HS-27A (cell line): ENCODE measurements around the gene SP2.
"Not testable (repeated sequence)": the region's sequence is repeated elsewhere in the genome, so short reads cannot be mapped to it uniquely, and the experiment has no call there.

Experiments
- DNase-seq: peaks from one replicate; pipeline ENCODE4 v3.0.0-alpha.2; 2012; ENCODE audit warnings: low read depth, missing footprints

Gene SP2

DNA sequence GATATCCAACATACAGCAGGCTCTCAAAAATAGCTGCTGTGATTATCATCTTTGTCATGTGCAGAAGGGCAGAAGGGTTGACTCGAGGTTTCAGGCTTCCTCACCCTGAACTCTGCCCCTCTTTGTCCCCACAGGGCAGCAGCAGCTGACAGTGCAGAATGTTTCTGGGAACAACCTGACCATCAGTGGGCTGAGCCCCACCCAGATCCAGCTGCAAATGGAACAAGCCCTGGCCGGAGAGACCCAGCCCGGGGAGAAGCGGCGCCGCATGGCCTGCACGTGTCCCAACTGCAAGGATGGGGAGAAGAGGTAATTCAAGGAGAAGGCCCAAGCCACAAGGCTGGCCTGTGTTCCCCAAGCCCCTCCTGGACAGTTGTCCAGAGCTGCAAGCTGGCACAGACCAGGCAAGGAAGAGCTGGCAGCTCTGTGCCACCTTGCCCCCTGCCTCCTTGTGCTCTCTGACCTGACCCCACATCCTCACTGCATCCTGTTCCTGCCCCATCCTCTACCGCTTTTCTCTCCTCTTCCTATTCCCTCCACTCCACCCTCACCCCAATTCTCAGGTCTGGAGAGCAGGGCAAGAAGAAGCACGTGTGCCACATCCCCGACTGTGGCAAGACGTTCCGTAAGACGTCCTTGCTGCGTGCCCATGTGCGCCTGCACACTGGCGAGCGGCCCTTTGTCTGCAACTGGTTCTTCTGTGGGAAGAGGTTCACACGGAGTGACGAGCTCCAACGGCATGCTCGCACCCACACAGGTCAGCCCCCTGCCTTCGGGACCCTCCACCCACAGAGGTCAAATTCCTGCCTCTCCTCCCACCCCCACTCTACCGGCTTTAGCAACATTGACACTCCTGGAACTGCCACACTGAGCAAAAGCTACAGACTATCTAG lies 29.0 kb downstream of the SP2 start:
- DNase-seq = no peak

DNA sequence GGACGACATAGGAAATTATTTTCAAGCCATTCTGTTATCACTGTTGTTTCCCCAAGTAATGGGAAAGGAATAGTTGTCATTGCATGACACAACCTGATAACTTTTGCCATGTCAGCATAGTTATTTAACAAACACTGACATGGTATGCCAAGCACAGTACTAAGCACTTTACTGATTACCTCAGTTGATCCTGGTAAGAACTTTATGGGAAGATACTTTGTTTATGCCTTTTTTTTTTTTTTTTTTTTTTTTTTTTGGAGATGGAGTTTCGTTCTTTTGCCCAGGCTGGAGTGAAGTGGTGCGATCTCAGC lies 29.6 kb downstream of the SP2 start:
- DNase-seq = no peak

DNA sequence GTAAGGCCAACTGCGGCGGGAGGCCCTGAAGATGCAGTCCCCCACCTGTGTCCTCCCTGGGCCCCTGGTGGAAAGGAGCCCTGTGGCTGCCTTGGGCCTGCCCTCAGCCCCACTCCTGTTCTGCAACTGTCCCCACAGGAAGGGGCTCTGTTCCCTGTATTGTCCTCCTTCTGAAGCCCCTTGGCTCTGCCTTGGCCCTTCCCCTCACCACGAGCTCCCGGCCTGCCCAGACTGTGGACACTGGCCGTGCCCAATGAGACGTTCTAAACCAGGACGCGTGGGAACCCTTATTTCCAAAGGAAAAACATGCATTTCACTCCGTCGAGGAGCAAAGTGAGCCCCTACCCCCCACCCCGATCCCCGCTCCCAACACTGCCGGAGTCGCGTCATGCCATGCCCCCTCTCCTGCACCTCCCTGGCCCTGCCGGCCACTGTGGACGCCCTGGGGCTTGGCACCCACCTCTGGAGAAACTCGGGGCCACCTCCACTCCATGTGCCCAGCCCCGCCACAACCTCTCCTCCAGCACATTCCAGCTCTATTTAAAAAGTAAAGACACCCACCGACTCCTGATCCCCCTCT lies 31.9 kb downstream of the SP2 start:
- no peak for DNase-seq

DNA sequence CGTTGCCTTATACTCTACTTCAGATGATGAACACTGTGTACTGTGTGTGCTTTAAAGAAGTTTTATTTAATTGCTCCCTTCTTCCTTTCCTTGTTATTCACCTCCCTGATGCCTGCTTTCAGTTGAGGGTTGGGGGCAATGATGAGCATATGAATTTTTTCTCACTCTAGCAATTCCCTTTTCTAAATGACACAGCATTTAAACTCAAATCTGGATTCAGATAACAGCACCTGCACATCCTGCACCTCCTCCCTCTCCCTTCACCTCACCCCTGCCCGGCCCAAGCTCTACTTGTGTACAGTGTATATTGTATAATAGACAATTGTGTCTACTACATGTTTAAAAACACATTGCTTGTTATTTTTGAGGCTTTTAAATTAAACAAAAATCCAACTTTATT lies 32.4 kb downstream of the SP2 start:
- no peak for DNase-seq

DNA sequence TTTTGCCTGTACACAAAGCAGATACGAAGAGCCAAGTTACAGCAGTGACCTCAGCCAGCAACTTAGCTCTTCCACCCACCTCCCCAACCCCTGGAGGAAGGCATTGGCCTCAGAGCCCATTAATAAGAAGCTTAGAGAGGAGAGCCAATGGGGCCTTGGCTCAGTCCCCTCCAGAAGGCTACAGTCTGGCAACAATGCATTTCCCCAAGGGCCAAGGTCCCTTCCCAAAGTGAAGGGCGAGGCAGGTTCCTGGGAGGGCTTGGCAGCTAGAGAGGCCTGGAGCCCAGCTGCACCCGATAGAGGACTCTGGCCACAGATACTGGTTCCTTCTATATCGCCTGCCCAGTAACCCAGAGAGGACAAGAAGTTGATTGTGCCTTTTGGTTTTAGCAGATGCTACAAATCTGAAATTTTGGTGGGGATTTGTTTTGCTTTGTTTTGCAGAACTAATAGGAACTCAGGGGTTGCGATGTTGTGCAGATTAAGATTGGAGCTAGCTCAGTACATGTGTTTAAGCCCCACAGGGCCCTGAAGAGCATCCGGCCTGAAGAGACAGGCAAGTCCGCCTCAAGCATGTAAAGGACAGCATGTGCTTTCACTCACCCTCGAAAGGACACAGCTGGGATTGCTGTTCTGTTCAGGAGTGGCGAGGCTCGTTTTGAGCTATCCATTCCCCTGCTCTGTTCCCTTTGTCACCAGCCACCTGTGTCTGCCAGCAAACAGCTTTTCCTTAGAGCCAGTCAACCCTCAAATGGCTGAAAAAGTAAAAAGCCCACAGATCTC lies 33.4 kb downstream of the SP2 start:
- no peak for DNase-seq

DNA sequence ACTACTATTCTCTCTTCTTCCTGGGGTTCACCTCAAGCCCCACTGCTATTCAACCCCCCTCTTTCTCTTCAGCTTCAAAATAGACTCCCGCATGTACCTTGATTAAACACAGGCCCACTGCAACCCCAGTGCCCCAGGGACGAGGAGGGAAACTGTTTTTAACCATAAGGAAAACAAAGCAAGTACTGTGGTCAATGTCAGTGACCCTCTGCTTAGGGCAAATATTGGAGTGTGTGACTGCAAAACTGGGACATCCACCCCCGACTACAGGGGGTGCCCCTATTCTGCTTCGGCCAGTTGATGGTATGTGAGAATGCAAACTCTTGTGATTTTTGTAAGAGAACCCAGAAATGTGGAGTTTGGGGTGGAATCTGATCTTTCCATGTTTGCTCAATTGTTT lies 35.8 kb downstream of the SP2 start:
- no peak for DNase-seq

DNA sequence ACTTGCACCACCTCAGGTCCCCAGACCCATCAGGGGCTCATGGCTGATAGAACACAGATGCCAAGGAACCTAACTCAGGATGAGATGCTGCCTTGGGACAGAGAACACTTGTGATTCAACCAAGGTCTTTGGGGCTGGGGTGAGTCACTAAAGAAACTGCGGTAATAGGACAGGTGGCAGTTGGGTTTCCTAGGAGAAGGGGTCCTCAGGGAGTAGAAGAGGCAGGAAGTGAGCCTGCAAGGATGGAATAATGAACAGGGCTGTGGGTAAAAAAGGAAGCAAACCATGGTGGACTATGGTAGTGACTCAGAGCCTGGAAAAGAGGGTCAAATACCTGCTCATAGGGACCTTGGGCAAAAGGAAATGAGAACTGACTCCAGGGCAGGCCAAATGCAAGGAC lies 38.8 kb downstream of the SP2 start:
- DNase-seq = peak; percentile 26

DNA sequence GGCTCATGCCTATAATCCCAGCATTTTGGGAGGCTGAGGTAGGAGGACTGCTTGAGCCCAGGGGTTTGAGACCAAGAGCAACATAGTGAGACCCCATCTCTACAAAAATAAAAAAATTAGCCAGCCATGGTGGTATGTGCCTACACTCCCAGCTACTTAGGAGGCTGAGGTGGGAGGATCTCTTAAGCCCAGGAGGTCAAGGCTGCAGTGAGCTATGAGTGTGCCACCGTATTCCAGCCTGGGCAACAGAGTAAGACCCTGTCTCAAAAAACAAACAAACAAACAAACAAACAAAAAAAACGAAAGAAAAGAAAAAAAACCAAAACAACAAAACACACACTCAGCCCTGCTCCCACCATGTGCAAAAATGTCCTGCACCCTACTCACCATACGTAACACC lies 39.4 kb downstream of the SP2 start:
- not testable (repeated sequence) for DNase-seq

DNA sequence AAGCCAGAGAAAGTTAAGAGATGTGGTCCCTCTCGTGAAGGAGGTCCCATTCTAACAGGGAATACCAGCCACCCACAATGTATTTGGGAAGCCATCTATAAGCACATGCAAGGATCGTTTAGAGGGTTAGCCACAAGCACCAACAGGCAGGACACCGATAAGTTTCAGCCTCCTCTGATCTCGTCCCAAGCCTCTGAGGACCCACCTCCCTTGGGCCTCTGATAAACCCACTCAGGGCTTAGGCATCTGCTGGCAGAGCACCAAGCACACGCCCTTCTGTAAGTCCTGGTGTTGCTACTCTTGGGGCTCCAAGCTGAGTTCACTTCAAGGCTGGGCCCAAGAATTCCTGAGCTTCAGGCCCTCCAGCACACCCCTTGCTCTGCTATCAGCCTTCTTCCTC lies 39.9 kb downstream of the SP2 start:
- DNase-seq = peak; percentile 97

DNA sequence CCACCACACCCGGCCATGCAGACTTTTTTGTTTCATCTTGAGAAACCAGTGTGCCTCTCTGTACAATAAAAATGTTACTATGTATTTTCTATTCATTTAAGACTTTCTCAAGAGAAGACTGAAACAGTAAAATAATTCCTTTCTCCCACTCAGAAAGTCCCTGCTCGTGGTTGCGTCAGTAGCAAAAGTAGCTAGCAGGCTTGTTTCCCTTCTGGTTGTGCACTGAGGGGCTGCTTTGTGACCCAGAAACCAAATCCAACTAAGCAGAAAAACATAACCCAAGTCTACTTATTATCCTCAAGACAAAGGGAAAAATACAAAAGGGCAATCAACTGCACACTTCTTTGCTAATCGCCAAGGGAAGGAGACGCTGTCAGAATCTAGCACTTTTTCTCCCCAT lies 41.9 kb downstream of the SP2 start:
- no peak for DNase-seq

DNA sequence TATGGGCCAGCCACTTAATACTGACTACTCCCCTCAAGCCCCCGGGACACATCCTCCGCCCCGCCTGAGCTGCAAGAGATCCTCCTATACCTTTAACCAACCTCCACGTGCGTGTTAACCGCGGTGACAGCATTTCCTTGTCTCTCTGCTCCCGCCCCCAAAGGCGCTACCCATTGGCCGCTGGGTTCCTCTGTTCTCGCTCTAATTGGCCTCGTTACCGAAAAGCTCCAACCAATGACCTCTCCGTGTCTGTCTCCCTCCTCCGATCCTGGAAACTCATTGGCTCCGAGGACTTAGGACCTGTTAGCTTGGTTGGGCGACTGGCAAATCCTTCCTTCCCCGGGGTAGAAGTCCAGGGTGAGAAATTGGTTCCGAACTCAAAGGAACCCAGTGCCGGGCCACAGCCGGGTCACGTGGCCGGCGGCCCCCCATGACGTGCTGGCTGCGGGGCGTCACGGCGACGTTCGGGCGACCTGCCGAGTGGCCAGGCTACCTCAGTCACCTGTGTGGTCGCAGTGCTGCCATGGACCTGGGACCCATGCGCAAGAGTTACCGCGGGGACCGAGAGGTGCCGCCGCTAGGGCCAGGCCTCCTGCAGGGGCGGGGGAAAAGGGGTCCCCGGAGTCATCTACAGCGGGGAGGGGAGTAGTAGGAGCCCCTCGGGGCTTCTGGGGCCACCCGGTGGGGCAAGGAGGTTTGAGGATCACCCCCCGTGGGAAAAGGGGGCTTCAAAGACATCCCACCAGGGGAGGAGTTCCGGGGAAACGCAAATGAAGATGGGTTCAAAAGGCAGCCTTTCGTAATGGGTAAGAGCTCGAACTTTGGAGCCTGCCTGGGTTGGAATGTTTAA lies 45.4 kb downstream of the SP2 start, which contains the start of gene PNPO:
Gene PNPO, plus strand, starts transcription at position 326 of the 850 bp plus-strand sequence. Its CDS starts 105 bp downstream, at position 431.
- peak; percentile 99 for DNase-seq

DNA sequence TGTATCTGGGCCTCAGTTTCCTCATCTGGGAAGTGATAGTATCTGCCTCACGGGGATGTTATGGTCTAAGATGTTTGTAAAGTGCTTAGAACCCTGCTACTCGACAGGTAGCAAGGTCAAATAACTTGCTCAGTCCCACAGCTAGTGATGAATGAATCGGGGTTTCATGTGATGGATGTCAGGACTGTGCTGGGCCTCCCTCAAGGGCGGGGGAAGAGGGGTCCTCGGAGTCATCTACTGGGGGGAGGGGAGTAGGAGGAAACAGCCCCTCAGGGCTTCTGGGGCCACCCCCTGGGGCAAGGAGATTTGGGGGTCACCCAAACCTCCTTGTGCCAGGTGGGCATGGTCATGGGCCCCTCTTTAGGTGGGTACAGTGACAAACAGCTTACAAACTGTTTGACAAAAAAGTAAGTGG lies 46.1 kb downstream of the SP2 start:
- DNase-seq = no peak

DNA sequence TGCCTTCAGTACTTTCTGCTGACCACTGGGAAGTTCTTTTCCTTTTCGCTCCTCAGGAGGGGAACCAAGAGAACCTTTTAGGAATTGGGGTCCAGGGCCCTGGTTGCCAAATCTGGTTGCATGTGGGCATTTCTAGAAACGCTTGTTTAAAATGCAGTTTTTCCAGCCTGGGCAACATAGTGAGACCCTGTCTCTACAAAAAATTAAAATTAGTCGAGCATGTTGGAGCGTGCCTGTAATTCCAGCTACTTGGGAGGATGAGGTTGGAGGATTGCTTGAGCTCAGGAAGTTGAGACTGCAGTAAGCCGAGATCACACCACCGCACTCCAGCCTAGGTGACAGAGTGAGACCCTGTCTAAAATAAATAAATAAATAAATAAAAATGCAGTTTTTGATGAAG lies 46.5 kb downstream of the SP2 start:
- DNase-seq = no peak

DNA sequence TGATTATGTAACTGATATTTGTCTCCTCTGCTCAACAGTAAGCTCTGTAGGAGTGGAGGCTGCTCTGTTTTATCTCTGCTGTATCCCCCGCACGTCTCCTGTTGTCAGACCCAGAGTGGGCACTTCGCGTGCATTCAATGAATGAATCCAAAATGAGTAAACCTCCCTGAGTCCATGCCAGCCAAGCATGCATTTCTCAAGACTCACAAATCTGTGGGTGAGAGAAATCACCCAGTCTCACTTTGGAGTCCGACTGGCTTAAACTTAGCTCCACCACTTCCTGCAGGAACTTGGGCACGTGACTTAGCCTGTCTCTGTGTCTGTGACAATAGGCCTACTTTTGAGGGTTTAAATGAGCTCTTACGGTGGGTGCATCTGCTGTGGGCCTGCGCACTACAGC lies 49.0 kb downstream of the SP2 start:
- no peak for DNase-seq

DNA sequence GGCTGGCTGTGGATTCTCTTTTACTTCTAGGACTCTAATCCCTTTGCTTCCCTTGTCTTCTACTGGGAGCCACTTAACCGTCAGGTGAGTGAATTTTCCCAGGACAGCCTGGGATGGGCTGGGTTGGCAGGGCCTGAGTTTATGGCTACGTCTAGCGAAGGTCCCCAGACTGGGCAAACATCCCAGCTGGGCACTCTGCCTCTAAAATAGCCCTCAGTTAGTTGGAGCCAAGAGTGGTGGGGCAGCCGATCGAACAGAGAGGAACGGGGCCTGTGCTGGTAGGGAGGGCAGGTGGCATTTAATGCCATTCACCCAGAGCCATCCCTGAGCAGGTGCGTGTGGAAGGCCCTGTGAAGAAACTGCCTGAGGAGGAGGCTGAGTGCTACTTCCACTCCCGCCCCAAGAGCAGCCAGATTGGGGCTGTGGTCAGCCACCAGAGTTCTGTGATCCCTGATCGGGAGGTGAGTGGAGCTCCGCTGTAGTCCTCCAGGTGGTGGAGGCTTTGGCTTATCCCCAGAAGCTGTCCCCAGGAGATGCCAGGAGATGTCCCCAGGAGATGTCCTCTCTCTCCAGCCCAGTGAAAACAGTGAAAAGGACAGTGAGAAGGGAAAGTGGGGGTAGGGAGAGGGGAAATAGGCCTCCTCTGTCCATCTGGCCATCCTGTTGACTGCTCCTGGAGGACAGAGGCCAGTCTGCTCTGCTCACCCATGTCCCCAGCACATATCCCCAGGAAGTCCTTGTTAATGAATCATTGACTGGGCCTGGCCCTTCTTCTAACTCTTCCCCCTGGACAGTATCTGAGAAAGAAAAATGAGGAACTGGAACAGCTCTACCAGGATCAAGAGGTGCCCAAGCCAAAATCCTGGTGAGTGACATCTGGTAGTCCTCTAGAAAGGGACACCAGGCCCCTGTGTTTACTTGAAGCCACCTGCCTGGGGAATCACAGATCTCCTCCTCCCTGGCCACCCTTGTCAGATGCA lies 49.8 kb downstream of the SP2 start:
- no peak for DNase-seq

DNA sequence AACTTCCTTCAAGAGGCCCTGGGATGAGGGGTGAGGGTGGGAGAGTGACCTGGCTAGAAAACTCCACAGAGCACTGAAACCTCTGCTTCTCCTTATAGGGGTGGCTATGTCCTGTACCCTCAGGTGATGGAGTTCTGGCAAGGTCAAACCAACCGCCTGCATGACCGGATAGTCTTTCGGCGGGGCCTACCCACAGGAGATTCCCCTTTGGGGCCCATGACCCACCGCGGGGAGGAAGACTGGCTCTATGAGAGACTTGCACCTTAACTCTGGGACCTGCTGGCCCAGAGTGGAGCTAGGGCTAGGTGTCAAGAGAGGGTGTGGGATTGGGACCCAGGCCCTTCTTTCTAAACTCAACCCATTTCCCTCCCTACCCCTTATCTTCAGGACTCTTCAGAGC lies 50.5 kb downstream of the SP2 start:
- no peak for DNase-seq

DNA sequence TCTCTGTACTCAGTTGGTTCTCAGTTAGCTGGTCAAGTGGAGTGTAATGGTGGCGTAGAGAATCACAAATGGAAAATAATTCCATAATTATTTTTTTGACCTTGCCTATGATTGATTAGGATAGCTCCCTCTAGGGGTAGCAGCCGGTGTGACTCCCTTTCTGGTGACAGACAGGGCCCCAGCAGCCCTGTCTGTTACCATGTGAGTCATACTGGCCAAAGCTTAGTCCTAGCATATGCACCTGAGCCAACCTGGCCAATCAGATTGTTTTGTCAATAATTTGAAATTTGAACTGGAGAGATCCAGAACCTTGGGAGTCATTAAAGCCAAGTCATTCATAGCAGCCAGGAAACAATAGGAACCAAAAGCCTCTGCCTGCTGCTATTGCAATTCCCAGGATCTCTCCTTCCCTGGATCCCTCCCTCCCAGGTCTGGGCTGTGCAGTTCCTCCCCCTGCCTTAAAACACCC lies 50.9 kb downstream of the SP2 start:
- peak; percentile 82 for DNase-seq

DNA sequence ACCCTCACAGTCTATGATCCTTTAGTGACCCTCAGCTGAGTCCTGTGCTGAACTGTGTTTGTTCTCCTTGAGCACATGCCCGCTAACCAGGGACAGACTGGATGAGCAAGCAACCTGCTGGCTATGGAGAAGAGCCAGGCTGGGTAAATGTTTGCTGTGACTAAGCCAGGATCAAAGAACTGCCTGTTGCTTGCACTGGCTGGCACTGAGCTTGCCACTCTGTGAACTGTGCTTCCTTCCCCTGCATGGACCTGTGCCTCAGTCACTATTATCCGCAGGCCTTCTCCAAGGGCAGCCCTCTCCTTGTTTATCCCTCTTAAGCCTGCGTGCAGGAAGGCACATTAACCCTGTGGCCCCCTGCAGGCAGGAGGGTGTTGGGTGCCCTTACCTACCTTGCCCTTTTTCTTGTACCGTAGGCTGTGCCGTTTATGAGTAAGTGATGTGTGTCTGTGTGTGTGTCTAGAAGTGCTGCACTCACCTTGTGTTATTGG lies 52.7 kb downstream of the SP2 start:
- DNase-seq = no peak

DNA sequence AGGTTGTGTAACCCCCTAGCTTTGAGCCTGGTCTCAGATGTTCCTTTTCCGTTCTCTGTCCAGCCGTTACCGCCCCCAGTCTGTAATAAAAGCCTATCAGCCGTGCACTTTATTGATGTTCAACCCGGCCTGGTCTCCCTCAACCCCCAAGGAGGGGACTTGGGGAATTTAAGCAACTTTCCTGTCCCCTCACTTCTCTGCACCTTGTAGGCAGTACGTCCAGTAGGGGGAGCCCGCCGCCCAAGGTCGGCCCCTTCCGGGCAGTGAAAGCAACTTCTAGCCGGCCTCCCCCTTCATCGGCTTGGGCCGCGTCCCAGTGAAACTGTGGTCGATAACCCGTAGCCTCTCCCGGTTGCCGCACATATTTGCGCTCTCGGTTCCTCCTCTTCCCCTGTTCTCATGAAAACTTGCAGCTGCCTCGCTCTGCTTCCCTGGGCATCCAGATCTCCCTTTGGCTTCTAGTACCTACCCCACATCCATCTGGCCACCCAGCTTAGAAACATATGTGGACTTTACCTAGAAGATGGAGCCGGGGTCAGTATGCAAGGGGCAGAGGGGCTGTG lies 53.2 kb downstream of the SP2 start:
- DNase-seq = peak; percentile 46

DNA sequence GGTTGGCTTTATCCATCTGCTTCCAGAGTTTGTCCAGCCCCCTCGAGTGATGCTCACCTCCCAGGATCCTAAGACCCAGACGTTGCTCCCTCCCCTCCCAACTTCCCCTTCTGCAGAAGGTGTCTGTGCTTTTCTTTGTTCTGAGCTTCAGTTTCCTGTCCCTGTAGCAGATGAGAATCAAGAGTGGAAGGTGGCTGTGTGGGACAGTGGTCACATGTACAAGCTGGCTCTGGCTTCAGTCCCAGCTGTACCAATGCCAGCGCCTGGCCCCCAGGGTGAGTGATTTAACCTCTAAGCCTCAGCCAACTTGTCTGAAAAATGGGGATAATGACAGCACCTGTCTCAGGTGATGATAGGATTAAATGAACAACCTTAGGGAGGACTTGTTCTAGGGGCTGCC lies 53.9 kb downstream of the SP2 start:
- no peak for DNase-seq
